GM19193 (cell line): ENCODE results near the gene OSER1.

ENCODE experiments used
- POLR2A ChIP-seq: IDR thresholded peaks from 4 replicates; pipeline ENCODE4 v1.6.1; 2011; ENCODE audit not compliant: insufficient read depth, insufficient read length; ENCODE audit errors: extremely low read depth

OSER1 gene

GRCh38 chr20:44211177-44212039 is 837 bp upstream of the OSER1 start:
- TF ChIP-seq POLR2A, result no peak

- no peak for TF ChIP-seq POLR2A
Observed at GRCh38 chr20:44209686-44210405, 725 bp downstream of the OSER1 start.

- TF ChIP-seq POLR2A, result no peak
Observed at GRCh38 chr20:44208770-44209169, 1.8 kb downstream of the OSER1 start.

- no peak for TF ChIP-seq POLR2A
Observed at GRCh38 chr20:44208165-44208564, 2.4 kb downstream of the OSER1 start.

GRCh38 chr20:44207126-44207723 is 3.3 kb downstream of the OSER1 start:
- TF ChIP-seq POLR2A, result no peak

- TF ChIP-seq POLR2A, result no peak
Observed at GRCh38 chr20:44206132-44206531, 4.4 kb downstream of the OSER1 start.

GRCh38 chr20:44204832-44205215 is 5.7 kb downstream of the OSER1 start:
- TF ChIP-seq POLR2A, result no peak

GRCh38 chr20:44204156-44204831 is 6.3 kb downstream of the OSER1 start:
- no peak for TF ChIP-seq POLR2A

- no peak for TF ChIP-seq POLR2A
Observed at GRCh38 chr20:44203161-44203560, 7.4 kb downstream of the OSER1 start.

GRCh38 chr20:44200983-44201382 is 9.6 kb downstream of the OSER1 start:
- TF ChIP-seq POLR2A, result no peak

- TF ChIP-seq POLR2A, result no peak
Observed at GRCh38 chr20:44200371-44200770, 10.2 kb downstream of the OSER1 start.

- TF ChIP-seq POLR2A, result no peak
Observed at GRCh38 chr20:44199877-44200276, 10.7 kb downstream of the OSER1 start.

GRCh38 chr20:44198872-44199271 is 11.7 kb downstream of the OSER1 start:
- no peak for TF ChIP-seq POLR2A

- no peak for TF ChIP-seq POLR2A
Observed at GRCh38 chr20:44196271-44196670, 14.3 kb downstream of the OSER1 start.

- no peak for TF ChIP-seq POLR2A
Observed at GRCh38 chr20:44195605-44196004, 15.0 kb downstream of the OSER1 start.
